Ecto neural progenitor cell (in vitro differentiated cells): Measurements from ENCODE around the gene GAS6.
"Not testable (repeated sequence)": the region's sequence is repeated elsewhere in the genome, so short reads cannot be mapped to it uniquely, and the experiment has no call there.

Experiments
- DNase-seq: peaks from one replicate; pipeline ENCODE4 v3.0.0-alpha.2; 2018; ENCODE audit warnings: low spot score

Gene GAS6

GRCh38 chr13:113837560-113838355, 26.1 kb downstream of the GAS6 start:
- no peak for DNase-seq

DNA sequence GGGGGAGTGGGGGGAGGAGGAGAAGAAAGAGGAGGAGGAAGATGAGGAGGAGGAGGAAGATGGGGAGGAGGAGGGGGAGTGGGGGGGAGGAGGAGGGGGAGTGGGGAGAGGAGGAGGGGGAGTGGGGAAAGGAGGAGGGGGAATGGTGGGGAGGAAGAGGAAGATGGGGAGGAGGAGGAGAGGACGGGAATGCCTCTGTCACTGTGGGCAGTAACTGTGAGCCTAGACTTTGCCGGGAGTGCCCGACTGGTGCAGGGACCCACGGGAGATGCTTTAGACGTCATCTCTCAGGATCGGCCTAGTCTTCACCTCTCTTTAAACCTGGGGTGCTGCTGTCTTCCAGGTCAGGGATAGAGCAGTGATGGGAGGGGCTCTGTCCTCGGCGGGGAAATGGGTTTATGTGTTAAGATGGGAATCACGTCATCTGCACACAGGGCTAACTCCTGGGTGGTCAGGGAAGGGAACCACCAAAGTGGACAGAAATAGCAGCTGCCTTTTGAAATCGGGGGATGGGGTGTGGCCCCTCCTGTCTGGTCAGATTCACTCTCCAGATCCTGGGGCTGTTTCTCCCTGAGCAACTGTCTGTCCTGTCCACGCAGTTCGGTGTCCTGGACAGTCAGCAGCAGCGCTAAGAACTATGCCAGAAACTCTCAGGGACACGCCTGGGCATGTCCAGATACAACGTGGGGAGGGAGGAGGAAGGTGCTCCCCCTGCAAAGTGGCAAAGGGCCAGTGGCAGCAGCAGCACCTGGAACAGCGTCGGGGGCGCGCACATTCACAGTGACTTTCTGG, 26.9 kb downstream of the GAS6 start:
- DNase-seq: no peak

DNA sequence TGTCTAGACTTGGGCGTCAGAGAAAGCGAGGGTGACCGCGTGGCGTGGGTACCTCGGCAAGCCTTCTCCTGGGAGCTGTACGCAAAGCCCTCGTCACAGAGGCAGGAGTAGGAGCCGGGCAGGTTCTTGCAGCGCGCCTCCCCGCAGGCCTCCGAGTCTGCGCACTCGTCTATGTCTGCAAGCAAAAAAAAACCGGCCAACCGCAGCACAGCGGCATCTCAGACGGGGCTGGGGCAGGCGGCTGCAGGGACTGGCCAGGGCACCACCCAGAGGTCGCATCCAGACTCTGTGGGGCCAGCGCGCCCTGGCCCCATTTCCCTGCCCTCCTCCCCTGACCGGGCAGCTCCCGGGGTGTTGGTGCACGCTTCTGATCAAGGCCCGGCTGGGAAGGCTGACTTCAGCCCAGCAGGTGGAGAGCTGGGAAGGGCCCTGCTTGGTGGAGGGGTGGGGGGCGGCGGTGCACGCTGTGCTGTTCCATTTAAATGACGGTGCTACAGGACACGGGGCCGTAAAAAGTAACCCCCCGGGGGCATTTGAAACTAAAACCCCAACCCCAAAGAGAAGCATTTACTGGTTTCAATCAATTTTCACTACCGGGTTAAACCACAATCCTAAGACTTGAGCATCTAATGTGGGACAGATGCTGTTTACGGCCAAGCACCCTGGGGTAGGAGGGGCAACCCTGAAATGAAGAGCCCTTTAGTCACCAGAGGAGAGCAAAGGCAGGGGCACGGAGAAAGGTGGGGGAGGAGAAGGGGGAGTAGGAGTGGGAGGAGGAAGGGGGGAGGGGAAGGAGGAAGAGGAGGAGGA, 28.2 kb downstream of the GAS6 start:
- no peak for DNase-seq

DNA sequence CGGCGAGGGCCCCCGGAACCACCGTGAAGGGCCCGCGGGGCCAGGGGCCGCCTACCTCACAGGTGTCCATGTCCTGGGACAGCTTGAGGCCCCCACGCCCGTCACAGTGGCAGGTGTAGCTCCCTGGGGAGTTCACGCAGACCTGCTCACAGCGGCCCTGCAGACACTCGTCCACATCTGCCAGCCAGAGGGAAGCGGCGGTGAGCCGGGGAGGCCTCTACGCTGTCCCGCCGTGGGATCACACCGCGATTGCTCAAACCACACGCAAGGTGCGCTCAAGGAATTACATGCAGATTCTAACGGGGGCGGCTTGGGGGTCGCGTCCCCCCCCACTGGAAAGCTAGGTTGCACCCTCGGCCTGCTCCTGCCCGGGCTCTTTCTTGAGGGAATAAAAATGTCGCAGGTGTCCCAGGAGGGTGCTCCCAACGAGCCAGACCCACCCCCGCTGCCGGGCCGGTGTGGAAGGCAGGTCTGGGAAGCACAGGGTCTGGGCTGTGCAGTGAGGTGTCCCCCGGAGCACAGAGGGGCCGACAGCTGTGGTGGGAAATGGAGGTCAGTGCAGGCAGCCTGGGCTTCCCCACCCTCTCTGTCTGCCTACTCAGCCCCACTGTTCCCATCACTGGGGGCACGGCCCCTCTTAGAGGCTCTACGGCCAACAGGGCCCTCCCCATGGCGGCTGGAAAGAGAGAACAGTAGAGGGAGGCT, 29.2 kb downstream of the GAS6 start:
- no peak for DNase-seq

GRCh38 chr13:113834006-113834405, 29.9 kb downstream of the GAS6 start:
- not testable (repeated sequence) for DNase-seq

GRCh38 chr13:113833111-113833830, 30.6 kb downstream of the GAS6 start:
- DNase-seq: no peak

GRCh38 chr13:113832631-113833030, 31.2 kb downstream of the GAS6 start:
- DNase-seq: no peak

DNA sequence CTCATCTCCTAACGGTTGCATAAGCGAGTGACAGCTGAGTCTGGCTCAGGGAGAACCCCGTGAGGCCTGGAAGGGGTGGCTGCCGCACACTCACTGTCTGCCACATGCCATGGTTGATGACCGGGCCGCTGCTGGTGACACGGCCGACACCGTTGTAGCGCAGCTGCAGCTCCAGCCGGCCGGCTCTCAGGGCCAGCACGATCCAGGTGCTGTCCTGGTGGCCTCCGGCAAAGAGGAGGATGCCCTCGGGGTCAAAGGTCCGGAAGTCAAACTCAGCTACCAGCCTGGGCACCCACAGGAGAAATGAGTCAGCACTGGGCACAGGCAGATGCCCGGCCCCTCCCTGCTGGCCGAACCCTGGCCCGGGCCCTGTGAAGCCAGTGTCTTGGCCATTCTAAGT, 31.7 kb downstream of the GAS6 start:
- no peak for DNase-seq

- no peak for DNase-seq
Measured at GRCh38 chr13:113831061-113831460, 32.8 kb downstream of the GAS6 start.

GRCh38 chr13:113830426-113830950, 33.4 kb downstream of the GAS6 start:
- DNase-seq: not testable (repeated sequence)

GRCh38 chr13:113828282-113828825, 35.5 kb downstream of the GAS6 start:
- DNase-seq: no peak

GRCh38 chr13:113827021-113827420, 36.9 kb downstream of the GAS6 start:
- no peak for DNase-seq

DNA sequence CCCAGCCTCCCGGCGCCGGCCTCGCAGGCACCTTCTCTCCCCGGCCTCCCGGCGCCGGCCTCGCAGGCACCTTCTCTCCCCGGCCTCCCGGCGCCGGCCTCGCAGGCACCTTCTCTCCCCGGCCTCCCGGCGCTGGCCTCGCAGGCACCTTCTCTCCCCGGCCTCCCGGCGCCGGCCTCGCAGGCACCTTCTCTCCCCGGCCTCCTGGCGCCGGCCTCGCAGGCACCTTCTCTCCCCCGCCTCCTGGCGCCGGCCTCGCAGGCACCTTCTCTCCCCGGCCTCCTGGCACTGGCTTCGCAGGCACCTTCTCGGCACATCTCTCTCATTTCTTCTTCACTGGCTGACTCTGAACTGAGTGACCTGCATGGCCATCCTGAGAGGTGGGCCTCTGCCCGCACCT, 37.4 kb downstream of the GAS6 start:
- DNase-seq: not testable (repeated sequence)

GRCh38 chr13:113825841-113826240, 38.0 kb downstream of the GAS6 start:
- no peak for DNase-seq

- DNase-seq: no peak
Measured at GRCh38 chr13:113823771-113824170, 40.1 kb downstream of the GAS6 start.

DNA sequence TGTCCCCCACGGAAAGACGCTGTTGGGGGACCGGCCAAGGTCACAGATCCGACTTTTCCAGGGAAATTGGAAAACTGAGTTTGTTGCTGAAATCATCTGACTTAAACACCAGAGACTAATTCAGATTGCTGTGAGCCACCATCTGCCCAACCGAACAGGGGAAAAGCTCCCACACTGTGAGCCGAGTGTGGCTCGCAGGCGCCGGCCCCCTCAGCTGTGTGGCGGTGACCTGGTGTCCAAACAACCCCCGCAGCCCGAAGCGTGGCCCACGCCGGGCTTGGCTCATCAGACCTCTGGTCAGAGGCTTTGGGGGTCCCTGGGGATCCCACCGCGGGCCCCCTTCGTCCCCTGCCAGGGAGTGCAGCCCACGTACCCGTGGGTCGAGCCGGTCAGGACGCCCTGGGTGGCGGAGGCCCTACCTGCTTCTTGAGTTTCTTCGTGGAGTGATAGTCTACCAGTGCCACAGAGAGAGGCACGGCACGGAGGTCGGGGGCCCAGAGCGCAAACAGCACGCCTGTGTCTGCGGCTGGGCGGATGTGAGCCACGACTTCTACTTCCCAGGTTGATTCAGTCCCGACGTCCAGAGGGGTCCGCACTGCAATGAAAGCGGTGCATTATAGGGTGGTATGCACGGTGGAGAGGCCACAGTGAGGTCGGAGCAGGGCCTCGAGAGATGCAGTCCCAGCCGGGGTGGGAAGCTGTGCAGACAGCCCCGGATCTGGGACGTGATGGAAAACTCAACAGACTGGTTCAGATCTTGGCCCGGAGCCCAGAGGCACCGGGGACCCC, 40.7 kb downstream of the GAS6 start:
- DNase-seq: no peak

GRCh38 chr13:113822266-113822665, 41.6 kb downstream of the GAS6 start:
- no peak for DNase-seq

GRCh38 chr13:113821847-113822246, 42.0 kb downstream of the GAS6 start:
- DNase-seq: no peak

- no peak for DNase-seq
Measured at GRCh38 chr13:113820813-113821651, 42.8 kb downstream of the GAS6 start.
